HL-60 (cell line): Measurements from ENCODE around the gene ATG16L1.

Experiments
- CTCF ChIP-seq: IDR thresholded peaks from one replicate; pipeline ENCODE4 v1.5.1; 2011; ENCODE audit warnings: low read length, control low read depth, inconsistent platforms; ENCODE audit not compliant: insufficient read depth
- POLR2AphosphoS5 ChIP-seq: IDR thresholded peaks from 2 replicates; pipeline ENCODE4 v1.6.1; 2012; ENCODE audit warnings: low read depth

- TF ChIP-seq CTCF (no peak), POLR2AphosphoS5 (no peak)
Measured at GRCh38 chr2:233342301-233342700, 90.8 kb downstream of the ATG16L1 start.
